Measurements from ENCODE around the gene PLEKHJ1.

DNA sequence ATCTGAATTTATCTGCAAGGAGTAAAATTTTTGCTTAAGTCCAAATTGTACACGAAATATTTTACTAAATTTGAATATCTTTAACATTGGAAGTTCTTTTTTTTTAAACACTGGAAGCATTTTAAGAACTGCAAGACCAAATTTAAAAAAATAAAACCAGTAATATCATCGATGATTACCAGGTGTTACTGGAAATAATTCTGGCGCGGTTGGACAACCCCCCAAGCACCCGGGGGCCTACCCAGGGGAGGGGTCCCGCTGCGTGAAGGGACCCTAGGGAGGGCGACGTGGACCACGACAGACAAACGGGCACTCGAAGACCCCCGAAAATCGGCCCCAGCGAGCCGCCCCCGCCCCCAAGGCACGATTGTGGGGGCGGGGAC lies 32.7 kb upstream of the PLEKHJ1 start:
- TF ChIP-seq, protein P1, sequence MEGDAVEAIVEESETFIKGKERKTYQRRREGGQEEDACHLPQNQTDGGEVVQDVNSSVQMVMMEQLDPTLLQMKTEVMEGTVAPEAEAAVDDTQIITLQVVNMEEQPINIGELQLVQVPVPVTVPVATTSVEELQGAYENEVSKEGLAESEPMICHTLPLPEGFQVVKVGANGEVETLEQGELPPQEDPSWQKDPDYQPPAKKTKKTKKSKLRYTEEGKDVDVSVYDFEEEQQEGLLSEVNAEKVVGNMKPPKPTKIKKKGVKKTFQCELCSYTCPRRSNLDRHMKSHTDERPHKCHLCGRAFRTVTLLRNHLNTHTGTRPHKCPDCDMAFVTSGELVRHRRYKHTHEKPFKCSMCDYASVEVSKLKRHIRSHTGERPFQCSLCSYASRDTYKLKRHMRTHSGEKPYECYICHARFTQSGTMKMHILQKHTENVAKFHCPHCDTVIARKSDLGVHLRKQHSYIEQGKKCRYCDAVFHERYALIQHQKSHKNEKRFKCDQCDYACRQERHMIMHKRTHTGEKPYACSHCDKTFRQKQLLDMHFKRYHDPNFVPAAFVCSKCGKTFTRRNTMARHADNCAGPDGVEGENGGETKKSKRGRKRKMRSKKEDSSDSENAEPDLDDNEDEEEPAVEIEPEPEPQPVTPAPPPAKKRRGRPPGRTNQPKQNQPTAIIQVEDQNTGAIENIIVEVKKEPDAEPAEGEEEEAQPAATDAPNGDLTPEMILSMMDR (IDR thresholded peaks at IDR 0.05): no peak
- TF ChIP-seq POLR2A (IDR thresholded peaks at IDR 0.05): no peak
